Stomach (tissue), 9 donors: ENCODE data around the gene CACNB2. TPM values are rescaled to one million over a fixed set of nuclear protein-coding genes. Genes with fewer than 3 reads are reported as not detected.

Source experiments
- DNase-seq, 2 donors: peaks; one replicate each; pipeline versions ENCODE4 v3.0.0 to v3.0.0-alpha.2; 2013 to 2019
- H3K27ac ChIP-seq, 5 donors: fragments of 200-600 bp in 4 of 5; sonication (generic) in 4 of 5; one replicate each; pipeline ENCODE4 v1.5.1; 2013 to 2019; ENCODE audit warnings: mild to moderate bottlenecking in 1 of 5, moderate library complexity in 1 of 5
- H3K27me3 ChIP-seq, 3 donors: fragments of 200-600 bp; sonication (generic); one replicate each; pipeline ENCODE4 v1.5.1; 2017 to 2019; ENCODE audit warnings: mixed run types in 1 of 3
- H3K36me3 ChIP-seq, 4 donors: fragments of 200-600 bp; sonication (generic); 1 replicate in 3 of 4; 2 replicates in 1 of 4; pipeline ENCODE4 v1.5.1; 2016 to 2019
- H3K4me1 ChIP-seq, 4 donors: fragments of 200-600 bp; sonication (generic); one replicate each; pipeline ENCODE4 v1.5.1; 2016 to 2019
- H3K4me3 ChIP-seq, 4 donors: fragments of 200-600 bp; sonication (generic) in 3 of 4; one replicate each; pipeline ENCODE4 v1.5.1; 2016 to 2019; ENCODE audit warnings: mild to moderate bottlenecking in 1 of 4
- H3K9me3 ChIP-seq, 4 donors: fragments of 200-600 bp; sonication (generic); one replicate each; pipeline ENCODE4 v1.5.1; 2016 to 2019
- CTCF ChIP-seq, 7 experiments: fragments of 450-650 bp in 4 of 7; fragments of 200-600 bp in 3 of 7; sonication (generic) in 3 of 7; IDR thresholded peaks; one replicate each; pipeline ENCODE4 v1.5.1; 2016 to 2019; ENCODE audit warnings: antibody characterized with exemption in 7 of 7, control low read depth in 2 of 7, mild to moderate bottlenecking in 1 of 7
- EP300 ChIP-seq: sonication (generic); formaldehyde crosslinking; IDR thresholded peaks from one replicate; pipeline ENCODE4 v1.6.1; 2017; ENCODE audit warnings: antibody characterized with exemption
- POLR2A ChIP-seq, 4 donors: fragments of 450-650 bp; IDR thresholded peaks; one replicate each; pipeline ENCODE4 v1.6.1; 2016; ENCODE audit warnings: antibody characterized with exemption in 4 of 4, control low read depth in 2 of 4, mild to moderate bottlenecking in 1 of 4, moderate library complexity in 1 of 4
- POLR2AphosphoS5 ChIP-seq, 3 donors: sonication (generic); formaldehyde crosslinking; IDR thresholded peaks; one replicate each; pipeline ENCODE4 v1.6.1; 2016; ENCODE audit warnings: antibody characterized with exemption in 3 of 3
- WGBS, 5 donors: extraction: QIAGEN DNeasy Blood & Tissue Kit in 3 of 5; methylation state at CpG; one replicate each; pipeline versions ENCODE4 v1.1.5 to v1.1.7; 2013 to 2018; 5-methylcytosine and 5-hydroxymethylcytosine counted together
- intact Hi-C: fragments of 100-400 bp; cut with DNase I; formaldehyde crosslinking; loops from one replicate; pipeline ENCODE4 v1.15.1; 2023; ENCODE audit warnings: low total_unique reads
- polyA plus RNA-seq, 3 donors: library from polyadenylated mRNA; stranded (reverse); fragments of 200-250 nt; gene quantifications; one replicate each; pipeline ENCODE4 v1.2.3, GENCODE V29; 2013
- total RNA-seq, 5 donors: library from RNA; depleted of rRNA; stranded (reverse); fragments of >200 nt; gene quantifications; one replicate each; pipeline versions ENCODE4 v1.1.0 to v1.2.3, GENCODE V29; 2014 to 2016
- donor health status: healthy with polysubstance abuse.
- donor health status: Bipolar disorder and iron deficiency.
- donor health status: healthy.

Gene CACNB2
- total and polyA plus RNA-seq, 8 donors = 0.31 to 42.9 (median 14.3) TPM

- Histone ChIP-seq H3K9me3 (no peaks in the 10 kb centered on the region), H3K27me3 (no peaks in the 10 kb centered on the region), H3K27ac (no peak overlapping the region), H3K4me1 (peaks cover 0 to 37% (median 12%) of the 10 kb centered on the region in 4 donors), H3K36me3 (no peaks in the 10 kb centered on the region), H3K4me3 (no peak overlapping the region)
- no peak for DNase-seq
- WGBS, 5 donors = 73 to 86% (median 76%) methylated on average over 4 of the region's 4 CpGs
- intact Hi-C loops = no loop called here
- TF ChIP-seq CTCF (IDR thresholded peaks at IDR 0.05) (no peak), POLR2A (IDR thresholded peaks at IDR 0.05) (no peak), POLR2AphosphoS5 (IDR thresholded peaks at IDR 0.05) (no peak), EP300 (no peak)
Observed at GRCh38 chr10:18213271-18213670, 73.0 kb downstream of the CACNB2 start.

- Histone ChIP-seq H3K4me3 (no peak overlapping the region), H3K36me3 (no peaks in the 10 kb centered on the region), H3K27me3 (no peaks in the 10 kb centered on the region), H3K9me3 (no peaks in the 10 kb centered on the region), H3K4me1 (peaks cover 0 to 40% (median 12%) of the 10 kb centered on the region in 4 donors), H3K27ac (no peak overlapping the region)
- peak in 1 of 2 donors; percentile 82 for DNase-seq
- TF ChIP-seq EP300 (no peak), POLR2AphosphoS5 (IDR thresholded peaks at IDR 0.05) (no peak), CTCF (IDR thresholded peaks at IDR 0.05) (peak in 5 of 7 experiments; percentile 29 to 68 (median 42)), POLR2A (IDR thresholded peaks at IDR 0.05) (no peak)
- 38 to 44% (median 41%) methylated on average over 10 of the region's 10 CpGs for WGBS, 5 donors
- intact Hi-C loops = no loop called here
Observed at GRCh38 chr10:18214691-18215563, 74.7 kb downstream of the CACNB2 start.

- no peaks in the 10 kb centered on the region for H3K27me3 ChIP-seq
- DNase-seq = peak in 1 of 2 donors; percentile 65
- 49 to 69% (median 56%) methylated on average over 2 of the region's 2 CpGs for WGBS, 5 donors
- H3K4me3 ChIP-seq = no peak overlapping the region
- intact Hi-C loops = no loop called here
- no peak overlapping the region for H3K27ac ChIP-seq
- no peaks in the 10 kb centered on the region for H3K36me3 ChIP-seq
- TF ChIP-seq CTCF (IDR thresholded peaks at IDR 0.05) = no peak
- no peak for TF ChIP-seq POLR2AphosphoS5 (IDR thresholded peaks at IDR 0.05)
- TF ChIP-seq EP300 = no peak
- TF ChIP-seq POLR2A (IDR thresholded peaks at IDR 0.05) = no peak
- peaks cover 0 to 37% (median 7%) of the 10 kb centered on the region in 4 donors for H3K4me1 ChIP-seq
- H3K9me3 ChIP-seq = no peaks in the 10 kb centered on the region
Observed at GRCh38 chr10:18216482-18216881, 76.3 kb downstream of the CACNB2 start.

GRCh38 chr10:18217577-18217976 lies 77.4 kb downstream of the CACNB2 start:
- intact Hi-C loops = no loop called here
- Histone ChIP-seq H3K9me3 (no peaks in the 10 kb centered on the region), H3K36me3 (no peaks in the 10 kb centered on the region)

More at GRCh38 chr10:18217577-18217976, 77.4 kb downstream of the CACNB2 start:
- Histone ChIP-seq H3K27ac (no peak overlapping the region), H3K4me1 (peaks cover 0 to 31% (median 5%) of the 10 kb centered on the region in 4 donors), H3K27me3 (no peaks in the 10 kb centered on the region), H3K4me3 (no peak overlapping the region)
- 69 to 85% (median 79%) methylated on average over 2 of the region's 2 CpGs for WGBS, 5 donors
- DNase-seq = no peak
- TF ChIP-seq POLR2A (IDR thresholded peaks at IDR 0.05) (no peak), CTCF (IDR thresholded peaks at IDR 0.05) (no peak), POLR2AphosphoS5 (IDR thresholded peaks at IDR 0.05) (no peak), EP300 (no peak)
